Mesendoderm (in vitro differentiated cells): ENCODE results near the gene AKAP12.

Experiments used
- DNase-seq: peaks from one replicate; pipeline ENCODE4 v3.0.0; 2013
- H2AK5ac ChIP-seq: 2 replicates; pipeline ENCODE4 v1.6.1; 2013; ENCODE audit warnings: low read length, inconsistent platforms
- H2BK120ac ChIP-seq: 2 replicates; pipeline ENCODE4 v1.6.1; 2013; ENCODE audit warnings: low read depth, mild to moderate bottlenecking, low read length, moderate library complexity, mixed read lengths
- H2BK15ac ChIP-seq: replicated peaks from 2 replicates; pipeline ENCODE4 v1.6.1; 2013; ENCODE audit warnings: low read depth, mild to moderate bottlenecking, moderate library complexity
- H2BK5ac ChIP-seq: 2 replicates; pipeline ENCODE4 v1.6.1; 2013; ENCODE audit warnings: low read length, inconsistent platforms
- H3K18ac ChIP-seq: 2 replicates; pipeline ENCODE4 v1.6.1; 2013; ENCODE audit warnings: mild to moderate bottlenecking, low read length, mixed read lengths
- H3K23ac ChIP-seq: one replicate; pipeline ENCODE4 v1.6.1; 2013; ENCODE audit warnings: low read length
- H3K27ac ChIP-seq: 2 replicates; pipeline ENCODE4 v1.5.1; 2013; ENCODE audit warnings: low read depth, mild to moderate bottlenecking, inconsistent platforms, low read length, moderate library complexity
- H3K27me3 ChIP-seq: 2 replicates; pipeline ENCODE4 v1.6.1; 2013; ENCODE audit warnings: low read length, control low read depth, mild to moderate bottlenecking, inconsistent platforms; ENCODE audit not compliant: insufficient read depth, poor library complexity
- H3K36me3 ChIP-seq: 2 replicates; pipeline ENCODE4 v1.6.1; 2013; ENCODE audit warnings: low read length, inconsistent platforms; ENCODE audit not compliant: control insufficient read depth, insufficient read depth
- H3K4ac ChIP-seq: one replicate; pipeline ENCODE4 v1.6.1; 2013; ENCODE audit warnings: low read depth, mild to moderate bottlenecking, low read length, moderate library complexity
- H3K4me1 ChIP-seq: 2 replicates; pipeline ENCODE4 v1.6.1; 2013; ENCODE audit warnings: low read depth, low read length, inconsistent platforms; ENCODE audit not compliant: control insufficient read depth
- H3K4me2 ChIP-seq: 2 replicates; pipeline ENCODE4 v1.6.1; 2013; ENCODE audit warnings: low read length
- H3K4me3 ChIP-seq: 2 replicates; pipeline ENCODE4 v1.5.1; 2013; ENCODE audit warnings: mild to moderate bottlenecking, low read length
- H3K56ac ChIP-seq: one replicate; pipeline ENCODE4 v1.6.1; 2013; ENCODE audit warnings: low read length
- H3K79me1 ChIP-seq: 2 replicates; pipeline ENCODE4 v1.6.1; 2013; ENCODE audit warnings: low read length, inconsistent platforms
- H3K79me2 ChIP-seq: 2 replicates; pipeline ENCODE4 v1.6.1; 2013; ENCODE audit warnings: mild to moderate bottlenecking, low read length; ENCODE audit not compliant: control insufficient read depth, insufficient read depth
- H3K9ac ChIP-seq: 2 replicates; pipeline ENCODE4 v1.6.1; 2013; ENCODE audit warnings: low read length, inconsistent platforms
- H4K5ac ChIP-seq: one replicate; pipeline ENCODE4 v1.6.1; 2013; ENCODE audit warnings: low read length
- H4K8ac ChIP-seq: one replicate; pipeline ENCODE4 v1.6.1; 2013; ENCODE audit warnings: low read depth, mild to moderate bottlenecking, control low read depth, low read length, moderate library complexity
- WGBS: extraction: QIAGEN DNeasy Blood & Tissue Kit; methylation state at CpG from one replicate; pipeline ENCODE4 v1.1.7; 2013; ENCODE audit warnings: low lambda C conversion rate, missing lambda C conversion rate; ENCODE audit not compliant: insufficient coverage; ENCODE audit errors: extremely low coverage; 5-methylcytosine and 5-hydroxymethylcytosine counted together

Gene AKAP12

GRCh38 chr6:151215999-151216398 is 23.8 kb upstream of the AKAP12 start:
- H3K4me3 ChIP-seq = no peak overlapping the region
- no peak overlapping the region for H3K56ac ChIP-seq
- no peak overlapping the region for H4K8ac ChIP-seq
- H3K27ac ChIP-seq = no peak overlapping the region
- no peaks in the 10 kb centered on the region for H3K79me1 ChIP-seq
- no peak overlapping the region for H2AK5ac ChIP-seq
- H2BK15ac ChIP-seq = no peak overlapping the region
- H3K36me3 ChIP-seq = no peaks in the 10 kb centered on the region
- H3K27me3 ChIP-seq = no peaks in the 10 kb centered on the region
- H3K79me2 ChIP-seq = no peaks in the 10 kb centered on the region
- DNase-seq = no peak
- H3K4me2 ChIP-seq = no peak overlapping the region
- H2BK5ac ChIP-seq = no peak overlapping the region
- no peak overlapping the region for H3K23ac ChIP-seq
- no peak overlapping the region for H2BK120ac ChIP-seq
- no peak overlapping the region for H3K4ac ChIP-seq
- WGBS = no CpG with 5 or more reads among the region's 2 CpGs
- no peak overlapping the region for H3K18ac ChIP-seq
- no peaks in the 10 kb centered on the region for H3K4me1 ChIP-seq
- H3K9ac ChIP-seq = no peak overlapping the region
- no peak overlapping the region for H4K5ac ChIP-seq

- Histone ChIP-seq H3K79me1 (no peaks in the 10 kb centered on the region), H3K9ac (no peak overlapping the region), H3K4me3 (no peak overlapping the region), H3K4me1 (no peaks in the 10 kb centered on the region), H2AK5ac (no peak overlapping the region), H2BK120ac (no peak overlapping the region), H3K27ac (no peak overlapping the region), H3K4me2 (no peak overlapping the region), H4K5ac (no peak overlapping the region), H3K27me3 (no peaks in the 10 kb centered on the region), H3K18ac (no peak overlapping the region), H4K8ac (no peak overlapping the region), H3K4ac (no peak overlapping the region), H3K23ac (no peak overlapping the region), H3K56ac (no peak overlapping the region), H2BK15ac (no peak overlapping the region), H3K79me2 (no peaks in the 10 kb centered on the region), H3K36me3 (no peaks in the 10 kb centered on the region), H2BK5ac (no peak overlapping the region)
- no CpG with 5 or more reads among the region's 6 CpGs for WGBS
- DNase-seq = no peak
These were observed 23.0 kb upstream of the AKAP12 start for GRCh38 chr6:151216804-151217203.

GRCh38 chr6:151219192-151219591 is 20.6 kb upstream of the AKAP12 start:
- no peak overlapping the region for H2BK15ac ChIP-seq
- no peaks in the 10 kb centered on the region for H3K4me1 ChIP-seq
- H2AK5ac ChIP-seq = no peak overlapping the region
- H4K5ac ChIP-seq = no peak overlapping the region
- H3K79me1 ChIP-seq = no peaks in the 10 kb centered on the region
- WGBS = no CpG with 5 or more reads among the region's 3 CpGs
- H3K79me2 ChIP-seq = no peaks in the 10 kb centered on the region
- no peak overlapping the region for H3K18ac ChIP-seq
- H2BK120ac ChIP-seq = no peak overlapping the region
- H3K27ac ChIP-seq = no peak overlapping the region
- H3K27me3 ChIP-seq = no peaks in the 10 kb centered on the region
- no peak overlapping the region for H3K4ac ChIP-seq
- H2BK5ac ChIP-seq = no peak overlapping the region
- H3K4me2 ChIP-seq = no peak overlapping the region
- no peak overlapping the region for H3K23ac ChIP-seq
- no peaks in the 10 kb centered on the region for H3K36me3 ChIP-seq
- H4K8ac ChIP-seq = no peak overlapping the region
- H3K56ac ChIP-seq = no peak overlapping the region
- no peak overlapping the region for H3K4me3 ChIP-seq
- no peak for DNase-seq
- no peak overlapping the region for H3K9ac ChIP-seq

- Histone ChIP-seq H3K4me1 (no peaks in the 10 kb centered on the region), H3K18ac (no peak overlapping the region), H2BK120ac (no peak overlapping the region), H2BK5ac (no peak overlapping the region), H3K9ac (no peak overlapping the region), H3K79me1 (no peaks in the 10 kb centered on the region), H4K5ac (no peak overlapping the region), H2BK15ac (no peak overlapping the region), H3K4me2 (no peak overlapping the region), H3K79me2 (no peaks in the 10 kb centered on the region), H4K8ac (no peak overlapping the region), H2AK5ac (no peak overlapping the region), H3K36me3 (no peaks in the 10 kb centered on the region), H3K27ac (no peak overlapping the region), H3K4me3 (no peak overlapping the region), H3K23ac (no peak overlapping the region), H3K27me3 (no peaks in the 10 kb centered on the region), H3K4ac (no peak overlapping the region), H3K56ac (no peak overlapping the region)
- no peak for DNase-seq
These were observed 15.7 kb upstream of the AKAP12 start for GRCh38 chr6:151224076-151224475.

- H3K79me2 ChIP-seq = no peaks in the 10 kb centered on the region
- no peak overlapping the region for H2AK5ac ChIP-seq
- H3K36me3 ChIP-seq = no peaks in the 10 kb centered on the region
- H3K9ac ChIP-seq = no peak overlapping the region
- no peak overlapping the region for H3K27ac ChIP-seq
- no peak overlapping the region for H4K8ac ChIP-seq
- no peak overlapping the region for H3K4me2 ChIP-seq
- H3K4me1 ChIP-seq = no peaks in the 10 kb centered on the region
- H2BK5ac ChIP-seq = no peak overlapping the region
- no peaks in the 10 kb centered on the region for H3K79me1 ChIP-seq
- H3K4ac ChIP-seq = no peak overlapping the region
- no peaks in the 10 kb centered on the region for H3K27me3 ChIP-seq
- H3K23ac ChIP-seq = no peak overlapping the region
- H2BK15ac ChIP-seq = no peak overlapping the region
- H3K56ac ChIP-seq = no peak overlapping the region
- WGBS = no CpG with 5 or more reads among the region's 11 CpGs
- H3K4me3 ChIP-seq = no peak overlapping the region
- no peak overlapping the region for H3K18ac ChIP-seq
- no peak for DNase-seq
- H2BK120ac ChIP-seq = no peak overlapping the region
- no peak overlapping the region for H4K5ac ChIP-seq
These were observed 13.8 kb upstream of the AKAP12 start for GRCh38 chr6:151225919-151226318.

- Histone ChIP-seq H2AK5ac (no peak overlapping the region), H3K18ac (no peak overlapping the region), H3K79me1 (no peaks in the 10 kb centered on the region), H2BK15ac (no peak overlapping the region), H4K5ac (no peak overlapping the region), H3K27ac (no peak overlapping the region), H3K4me3 (no peak overlapping the region), H3K4me1 (no peaks in the 10 kb centered on the region), H3K4ac (no peak overlapping the region), H4K8ac (no peak overlapping the region), H3K9ac (no peak overlapping the region), H3K36me3 (no peaks in the 10 kb centered on the region), H2BK120ac (no peak overlapping the region), H3K4me2 (no peak overlapping the region), H3K23ac (no peak overlapping the region), H3K56ac (no peak overlapping the region), H3K79me2 (no peaks in the 10 kb centered on the region), H2BK5ac (no peak overlapping the region), H3K27me3 (no peaks in the 10 kb centered on the region)
- no peak for DNase-seq
- WGBS = no CpG with 5 or more reads among the region's 3 CpGs
These were observed 10.9 kb upstream of the AKAP12 start for GRCh38 chr6:151228788-151229400.
